WTC11 (cell line): ENCODE results near the gene KCNS3.

ENCODE experiments used
- ATF1 ChIP-seq: sonication (generic); formaldehyde crosslinking; IDR thresholded peaks from 2 replicates; pipeline ENCODE4 v1.8.1; 2023; ENCODE audit warnings: mild to moderate bottlenecking, moderate library complexity, missing genetic modification reagents
- ATF6 ChIP-seq: sonication (generic); formaldehyde crosslinking; IDR thresholded peaks from 2 replicates; pipeline ENCODE4 v1.8.1; 2023; ENCODE audit warnings: mild to moderate bottlenecking, missing genetic modification reagents
- CTCF ChIP-seq: fragments of 200-600 bp; IDR thresholded peaks from 2 replicates; pipeline ENCODE4 v1.8.0; 2022; ENCODE audit warnings: antibody characterized with exemption
- E2F1 ChIP-seq: sonication (generic); formaldehyde crosslinking; IDR thresholded peaks from 2 replicates; pipeline ENCODE4 v1.8.0; 2022; ENCODE audit warnings: mild to moderate bottlenecking, missing genetic modification reagents
- ELF4 ChIP-seq: sonication (generic); formaldehyde crosslinking; IDR thresholded peaks from 2 replicates; pipeline ENCODE4 v1.8.1; 2022; ENCODE audit warnings: low read depth, mild to moderate bottlenecking, moderate library complexity, missing genetic modification reagents
- JUN ChIP-seq: sonication (generic); formaldehyde crosslinking; IDR thresholded peaks from 2 replicates; pipeline ENCODE4 v1.8.0; 2023; ENCODE audit warnings: mild to moderate bottlenecking, missing genetic modification reagents
- NR1H2 ChIP-seq: sonication (generic); formaldehyde crosslinking; IDR thresholded peaks from 2 replicates; pipeline ENCODE4 v1.9.0; 2021; ENCODE audit warnings: mild to moderate bottlenecking, moderate library complexity, missing genetic modification reagents
- NR2C2 ChIP-seq: sonication (generic); formaldehyde crosslinking; IDR thresholded peaks from 2 replicates; pipeline ENCODE4 v1.8.0; 2022; ENCODE audit warnings: mild to moderate bottlenecking, missing genetic modification reagents
- SOX15 ChIP-seq: fragments of 250-450 bp; sonication (Bioruptor Pico); IDR thresholded peaks from 2 replicates; pipeline ENCODE4 v1.9.0; 2021; ENCODE audit warnings: mild to moderate bottlenecking
- USF2 ChIP-seq: sonication (generic); formaldehyde crosslinking; IDR thresholded peaks from 2 replicates; pipeline ENCODE4 v1.8.1; 2023; ENCODE audit warnings: mild to moderate bottlenecking, missing genetic modification reagents, moderate library complexity
- ZBTB43 ChIP-seq: sonication (generic); formaldehyde crosslinking; IDR thresholded peaks from 2 replicates; pipeline ENCODE4 v1.8.1; 2023; ENCODE audit warnings: mild to moderate bottlenecking, missing genetic modification reagents
- ZNF512 ChIP-seq: sonication (generic); formaldehyde crosslinking; IDR thresholded peaks from 2 replicates; pipeline ENCODE4 v1.8.1; 2022; ENCODE audit warnings: missing genetic modification reagents, borderline replicate concordance

- TF ChIP-seq ZBTB43 (CRISPR knock-in tag) (no peak), ELF4 (CRISPR knock-in tag) (no peak), CTCF (no peak), ATF1 (no peak), JUN (no peak), USF2 (CRISPR knock-in tag) (no peak), ATF6 (CRISPR knock-in tag) (no peak), E2F1 (CRISPR knock-in tag) (no peak), NR2C2 (CRISPR knock-in tag) (no peak), ZNF512 (CRISPR knock-in tag) (no peak), SOX15 (CRISPR knock-in tag) (no peak), NR1H2 (no peak)
These were observed 94.5 kb downstream of the KCNS3 start for GRCh38 chr2:17972991-17973390.
